Measurements from ENCODE around the gene ZFYVE26. TPM values are rescaled to one million over a fixed set of nuclear protein-coding genes. Genes with fewer than 3 reads are reported as not detected.
"Not testable (repeated sequence)": the region's sequence is repeated elsewhere in the genome, so short reads cannot be mapped to it uniquely, and the experiment has no call there.

Gene ZFYVE26
- total RNA-seq, 2 experiments from 2014 or later = 11.7 to 12.1 TPM

GRCh38 chr14:67735336-67736147 lies 80.8 kb downstream of the ZFYVE26 start:
- H3K4me3 Mint-ChIP-seq = no peak overlapping the region
- H3K27me3 Mint-ChIP-seq (ENCODE audit: low read depth) = no peaks in the 10 kb centered on the region
- intact Hi-C loops (cut with micrococcal nuclease) = no loop called here
- no peak overlapping the region for H3K27ac Mint-ChIP-seq
- H3K4me1 Mint-ChIP-seq (ENCODE audit: low read depth) = no peaks in the 10 kb centered on the region
- CTCF ChIA-PET = no interaction called here
- no peaks in the 10 kb centered on the region for H3K36me3 Mint-ChIP-seq (ENCODE audit: low read depth)
- no peak for DNase-seq
- H3K9me3 Mint-ChIP-seq = no peaks in the 10 kb centered on the region

GRCh38 chr14:67734675-67735074 lies 81.7 kb downstream of the ZFYVE26 start:
- no peaks in the 10 kb centered on the region for H3K36me3 Mint-ChIP-seq (ENCODE audit: low read depth)

GRCh38 chr14:67733616-67734015 lies 82.8 kb downstream of the ZFYVE26 start:
- Mint-ChIP-seq H3K4me3 (no peak overlapping the region), H3K36me3 (ENCODE audit: low read depth) (no peaks in the 10 kb centered on the region), H3K27ac (no peak overlapping the region), H3K9me3 (no peaks in the 10 kb centered on the region), H3K27me3 (ENCODE audit: low read depth) (no peaks in the 10 kb centered on the region), H3K4me1 (ENCODE audit: low read depth) (no peaks in the 10 kb centered on the region)
- intact Hi-C loops (cut with micrococcal nuclease) = no loop called here
- CTCF ChIA-PET = interaction anchor here (0.5 kb wide), 1 partner anchor 107 kb away, joined by 3 read pairs; no protein-coding TSS in a partner anchor
- DNase-seq = no peak

More at GRCh38 chr14:67734675-67735074, 81.7 kb downstream of the ZFYVE26 start:
- intact Hi-C loops (cut with micrococcal nuclease) = no loop called here
- H3K4me1 Mint-ChIP-seq (ENCODE audit: low read depth) = no peaks in the 10 kb centered on the region
- no peak overlapping the region for H3K4me3 Mint-ChIP-seq
- no peaks in the 10 kb centered on the region for H3K27me3 Mint-ChIP-seq (ENCODE audit: low read depth)
- CTCF ChIA-PET = no interaction called here
- no peak for DNase-seq
- no peak overlapping the region for H3K27ac Mint-ChIP-seq
- no peaks in the 10 kb centered on the region for H3K9me3 Mint-ChIP-seq

GRCh38 chr14:67729072-67729885 lies 87.1 kb downstream of the ZFYVE26 start:
- intact Hi-C loops (cut with micrococcal nuclease) = no loop called here
- Mint-ChIP-seq H3K4me3 (no peak overlapping the region), H3K36me3 (ENCODE audit: low read depth) (no peaks in the 10 kb centered on the region), H3K9me3 (no peaks in the 10 kb centered on the region), H3K27me3 (ENCODE audit: low read depth) (peaks cover 4% of the 10 kb centered on the region), H3K4me1 (ENCODE audit: low read depth) (no peaks in the 10 kb centered on the region), H3K27ac (no peak overlapping the region)
- no peak for DNase-seq
- CTCF ChIA-PET = no interaction called here

- intact Hi-C loops (cut with micrococcal nuclease) = no loop called here
- Mint-ChIP-seq H3K4me3 (no peak overlapping the region), H3K36me3 (ENCODE audit: low read depth) (no peaks in the 10 kb centered on the region), H3K27me3 (ENCODE audit: low read depth) (peaks cover 14% of the 10 kb centered on the region), H3K9me3 (no peaks in the 10 kb centered on the region), H3K27ac (no peak overlapping the region), H3K4me1 (ENCODE audit: low read depth) (no peaks in the 10 kb centered on the region)
- no peak for DNase-seq
- CTCF ChIA-PET = no interaction called here
Measured at GRCh38 chr14:67728258-67728657, 88.1 kb downstream of the ZFYVE26 start.

- H3K27me3 Mint-ChIP-seq (ENCODE audit: low read depth) = peaks cover 20% of the 10 kb centered on the region
- intact Hi-C loops (cut with micrococcal nuclease) = no loop called here
- CTCF ChIA-PET = interaction anchor here (0.6 to 1.3 kb wide), 2 partner anchors 14 to 23 kb away, joined by 3 read pairs; no protein-coding TSS in a partner anchor
- H3K27ac Mint-ChIP-seq = no peak overlapping the region
- no peak overlapping the region for H3K4me3 Mint-ChIP-seq
- H3K4me1 Mint-ChIP-seq (ENCODE audit: low read depth) = peaks cover 2% of the 10 kb centered on the region
- H3K9me3 Mint-ChIP-seq = no peaks in the 10 kb centered on the region
- no peak for DNase-seq
- no peaks in the 10 kb centered on the region for H3K36me3 Mint-ChIP-seq (ENCODE audit: low read depth)
Measured at GRCh38 chr14:67727361-67727760, 89.0 kb downstream of the ZFYVE26 start.

- CTCF ChIA-PET = no interaction called here
- Mint-ChIP-seq H3K4me3 (no peak overlapping the region), H3K4me1 (ENCODE audit: low read depth) (peaks cover 2% of the 10 kb centered on the region), H3K27me3 (ENCODE audit: low read depth) (peaks cover 29% of the 10 kb centered on the region), H3K27ac (no peak overlapping the region), H3K36me3 (ENCODE audit: low read depth) (no peaks in the 10 kb centered on the region), H3K9me3 (no peaks in the 10 kb centered on the region)
- DNase-seq = no peak
- intact Hi-C loops (cut with micrococcal nuclease) = no loop called here
Measured at GRCh38 chr14:67725171-67725570, 91.2 kb downstream of the ZFYVE26 start.

- Mint-ChIP-seq H3K36me3 (ENCODE audit: low read depth) (no peaks in the 10 kb centered on the region), H3K9me3 (no peaks in the 10 kb centered on the region), H3K4me3 (no peak overlapping the region), H3K4me1 (ENCODE audit: low read depth) (peaks cover 2% of the 10 kb centered on the region), H3K27me3 (ENCODE audit: low read depth) (peaks cover 29% of the 10 kb centered on the region), H3K27ac (no peak overlapping the region)
- intact Hi-C loops (cut with micrococcal nuclease) = no loop called here
- no peak for DNase-seq
- CTCF ChIA-PET = no interaction called here
Measured at GRCh38 chr14:67722293-67722692, 94.1 kb downstream of the ZFYVE26 start.

GRCh38 chr14:67721875-67722274 lies 94.5 kb downstream of the ZFYVE26 start:
- H3K27me3 Mint-ChIP-seq (ENCODE audit: low read depth) = peaks cover 29% of the 10 kb centered on the region

GRCh38 chr14:67719866-67720265 lies 96.5 kb downstream of the ZFYVE26 start:
- Mint-ChIP-seq H3K4me1 (ENCODE audit: low read depth) (peaks cover 2% of the 10 kb centered on the region), H3K27me3 (ENCODE audit: low read depth) (peaks cover 29% of the 10 kb centered on the region), H3K4me3 (no peak overlapping the region), H3K36me3 (ENCODE audit: low read depth) (no peaks in the 10 kb centered on the region), H3K9me3 (no peaks in the 10 kb centered on the region), H3K27ac (no peak overlapping the region)
- no peak for DNase-seq
- intact Hi-C loops (cut with micrococcal nuclease) = no loop called here
- CTCF ChIA-PET = interaction anchor here (0.6 kb wide), 1 partner anchor 128 kb away, joined by 5 read pairs; no protein-coding TSS in a partner anchor

More at GRCh38 chr14:67721875-67722274, 94.5 kb downstream of the ZFYVE26 start:
- Mint-ChIP-seq H3K36me3 (ENCODE audit: low read depth) (no peaks in the 10 kb centered on the region), H3K4me3 (no peak overlapping the region), H3K9me3 (no peaks in the 10 kb centered on the region), H3K27ac (no peak overlapping the region), H3K4me1 (ENCODE audit: low read depth) (peaks cover 2% of the 10 kb centered on the region)
- intact Hi-C loops (cut with micrococcal nuclease) = no loop called here
- DNase-seq = no peak
- CTCF ChIA-PET = no interaction called here

GRCh38 chr14:67719385-67719784 lies 97.0 kb downstream of the ZFYVE26 start:
- peaks cover 26% of the 10 kb centered on the region for H3K27me3 Mint-ChIP-seq (ENCODE audit: low read depth)
- DNase-seq; H3K4me1 Mint-ChIP-seq (ENCODE audit: low read depth); intact Hi-C loops (cut with micrococcal nuclease); H3K27ac Mint-ChIP-seq; H3K9me3 Mint-ChIP-seq; H3K36me3 Mint-ChIP-seq (ENCODE audit: low read depth); H3K4me3 Mint-ChIP-seq: not testable (repeated sequence)
- CTCF ChIA-PET = interaction anchor here (0.6 kb wide), 1 partner anchor 128 kb away, joined by 5 read pairs; no protein-coding TSS in a partner anchor

GRCh38 chr14:67718265-67718664 lies 98.1 kb downstream of the ZFYVE26 start:
- H3K36me3 Mint-ChIP-seq (ENCODE audit: low read depth) = no peaks in the 10 kb centered on the region
- H3K27ac Mint-ChIP-seq = no peak overlapping the region
- intact Hi-C loops (cut with micrococcal nuclease) = no loop called here
- DNase-seq = no peak
- H3K9me3 Mint-ChIP-seq = no peaks in the 10 kb centered on the region
- peaks cover 2% of the 10 kb centered on the region for H3K4me1 Mint-ChIP-seq (ENCODE audit: low read depth)
- H3K27me3 Mint-ChIP-seq (ENCODE audit: low read depth) = peaks cover 15% of the 10 kb centered on the region
- no peak overlapping the region for H3K4me3 Mint-ChIP-seq
- CTCF ChIA-PET = interaction anchor here (1.0 kb wide), 1 partner anchor 14 kb away, joined by 3 read pairs; no protein-coding TSS in a partner anchor
